Hematopoietic multipotent progenitor cell (in vitro differentiated cells): ENCODE data around the gene TMEM253. TPM values are rescaled to one million over a fixed set of nuclear protein-coding genes. Genes with fewer than 3 reads are reported as not detected.

Source experiments
- small RNA-seq: library from RNA; depleted of rRNA; stranded (forward); fragments of <200 nt; gene quantifications from one replicate; pipeline ENCODE3, GENCODE V24; 2012
- total RNA-seq: library from RNA; depleted of rRNA; stranded (reverse); fragments of >200 nt; gene quantifications from one replicate; pipeline ENCODE4 v1.2.3, GENCODE V29; 2012

Gene TMEM253
- total RNA-seq, 1 donor, result not detected

Small RNAs within 50 kb of the gene (small RNA-seq; reads per million reads assigned to genes)
- not detected for gene RNU6-252P

Other genes starting within 250 kb of the TMEM253 start
- 3.0 TPM for gene RNASE3, start 209.7 kb upstream of the TMEM253 start, total RNA-seq
- 11.6 TPM for gene RNASE2, start 145.6 kb upstream of the TMEM253 start, total RNA-seq
- 58.4 TPM for gene METTL17, start 111.1 kb upstream of the TMEM253 start, total RNA-seq
- gene SLC39A2, start 101.8 kb upstream of the TMEM253 start, total RNA-seq, result not detected
- gene NDRG2, start 76.0 kb upstream of the TMEM253 start, total RNA-seq, result 21.8 TPM
- not detected for gene TPPP2, start 70.8 kb upstream of the TMEM253 start, total RNA-seq
- not detected for gene RNASE13, start 66.3 kb upstream of the TMEM253 start, total RNA-seq
- not detected for gene RNASE7, start 58.7 kb upstream of the TMEM253 start, total RNA-seq
- not detected for gene RNASE8, start 43.2 kb upstream of the TMEM253 start, total RNA-seq
- 35.5 TPM for gene ARHGEF40, start 30.8 kb upstream of the TMEM253 start, total RNA-seq
- gene ZNF219, start 2.4 kb upstream of the TMEM253 start, total RNA-seq, result 31.2 TPM
- gene OR5AU1, start 55.0 kb downstream of the TMEM253 start, total RNA-seq, result under 0.01 TPM
- 273 TPM for gene HNRNPC, start 168.4 kb downstream of the TMEM253 start, total RNA-seq
- under 0.01 TPM for gene RPGRIP1, start 179.0 kb downstream of the TMEM253 start, total RNA-seq